HG02870 (cell line): Measurements from ENCODE around the gene CFTR.

Experiments
- ATAC-seq: cut with Tn5 transposase; IDR thresholded peaks from one replicate; pipeline ENCODE4 v1.9.1; 2021; ENCODE audit warnings: mild to moderate bottlenecking, moderate library complexity; ENCODE audit not compliant: unreplicated experiment

CFTR gene

DNA sequence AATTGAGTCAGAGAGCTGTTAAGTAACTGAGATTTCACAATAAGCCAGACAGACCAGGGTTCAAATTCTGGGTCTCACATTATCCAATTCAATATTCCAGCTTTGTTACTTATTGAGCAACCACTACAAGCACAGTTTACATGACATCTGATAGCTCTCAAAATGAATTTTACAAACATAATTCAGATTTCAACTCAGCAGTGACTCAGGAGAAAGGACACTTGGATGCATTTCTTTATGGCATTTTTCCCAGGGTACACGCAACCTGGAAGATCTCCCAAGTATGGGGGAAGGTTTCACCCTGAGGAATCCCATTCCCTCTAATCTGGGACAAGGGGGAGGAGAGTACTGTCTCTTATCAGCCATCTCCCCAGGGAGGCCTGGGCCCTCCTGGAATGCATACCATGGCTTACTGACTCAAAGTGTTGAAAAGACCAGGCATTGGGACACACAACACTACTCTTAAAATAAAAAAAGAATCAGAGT, 102.4 kb downstream of the CFTR start:
- ATAC-seq: no peak

DNA sequence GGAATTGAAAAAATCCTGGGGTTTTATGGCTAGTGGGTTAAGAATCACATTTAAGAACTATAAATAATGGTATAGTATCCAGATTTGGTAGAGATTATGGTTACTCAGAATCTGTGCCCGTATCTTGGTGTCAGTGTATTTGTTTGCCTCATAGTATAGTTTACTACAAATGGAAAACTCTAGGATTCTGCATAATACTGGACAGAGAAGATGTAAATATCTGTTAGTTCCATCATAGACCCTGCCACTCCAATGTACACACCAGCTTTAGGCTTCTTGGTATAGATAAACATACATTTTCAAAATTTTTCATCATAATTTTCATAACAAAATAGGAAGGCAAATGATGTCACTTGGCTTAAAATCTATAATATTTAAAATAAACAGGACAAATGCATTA, 108.1 kb downstream of the CFTR start:
- ATAC-seq: no peak

DNA sequence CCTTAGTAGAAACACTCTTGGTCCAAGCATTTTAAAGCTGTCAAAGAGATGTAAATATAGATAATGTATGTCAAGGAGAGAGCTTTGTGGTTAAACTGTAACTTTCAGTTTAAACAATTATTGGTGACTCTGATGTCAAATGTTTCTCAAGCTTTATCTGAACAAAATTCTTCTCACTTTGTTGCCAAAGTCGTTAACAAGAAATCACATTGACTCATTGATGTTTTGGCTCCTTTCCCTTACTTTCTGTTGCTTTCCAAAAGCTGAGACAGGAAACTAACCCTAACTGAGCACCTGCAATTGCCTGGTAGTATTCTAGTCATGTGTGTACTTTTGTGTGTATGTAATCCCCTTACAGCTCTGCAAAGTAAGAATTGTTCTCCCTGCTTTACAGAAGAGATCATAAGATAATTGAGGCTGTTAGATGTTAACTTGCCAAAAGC, 108.5 kb downstream of the CFTR start:
- peak; percentile 70 for ATAC-seq

DNA sequence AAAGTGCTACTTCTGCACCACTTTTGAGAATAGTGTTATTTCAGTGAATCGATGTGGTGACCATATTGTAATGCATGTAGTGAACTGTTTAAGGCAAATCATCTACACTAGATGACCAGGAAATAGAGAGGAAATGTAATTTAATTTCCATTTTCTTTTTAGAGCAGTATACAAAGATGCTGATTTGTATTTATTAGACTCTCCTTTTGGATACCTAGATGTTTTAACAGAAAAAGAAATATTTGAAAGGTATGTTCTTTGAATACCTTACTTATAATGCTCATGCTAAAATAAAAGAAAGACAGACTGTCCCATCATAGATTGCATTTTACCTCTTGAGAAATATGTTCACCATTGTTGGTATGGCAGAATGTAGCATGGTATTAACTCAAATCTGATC, 110.4 kb downstream of the CFTR start:
- ATAC-seq: no peak

DNA sequence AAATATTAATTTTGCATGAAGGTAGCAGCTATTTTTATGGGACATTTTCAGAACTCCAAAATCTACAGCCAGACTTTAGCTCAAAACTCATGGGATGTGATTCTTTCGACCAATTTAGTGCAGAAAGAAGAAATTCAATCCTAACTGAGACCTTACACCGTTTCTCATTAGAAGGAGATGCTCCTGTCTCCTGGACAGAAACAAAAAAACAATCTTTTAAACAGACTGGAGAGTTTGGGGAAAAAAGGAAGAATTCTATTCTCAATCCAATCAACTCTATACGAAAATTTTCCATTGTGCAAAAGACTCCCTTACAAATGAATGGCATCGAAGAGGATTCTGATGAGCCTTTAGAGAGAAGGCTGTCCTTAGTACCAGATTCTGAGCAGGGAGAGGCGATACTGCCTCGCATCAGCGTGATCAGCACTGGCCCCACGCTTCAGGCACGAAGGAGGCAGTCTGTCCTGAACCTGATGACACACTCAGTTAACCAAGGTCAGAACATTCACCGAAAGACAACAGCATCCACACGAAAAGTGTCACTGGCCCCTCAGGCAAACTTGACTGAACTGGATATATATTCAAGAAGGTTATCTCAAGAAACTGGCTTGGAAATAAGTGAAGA, 112.3 kb downstream of the CFTR start:
- ATAC-seq: no peak

DNA sequence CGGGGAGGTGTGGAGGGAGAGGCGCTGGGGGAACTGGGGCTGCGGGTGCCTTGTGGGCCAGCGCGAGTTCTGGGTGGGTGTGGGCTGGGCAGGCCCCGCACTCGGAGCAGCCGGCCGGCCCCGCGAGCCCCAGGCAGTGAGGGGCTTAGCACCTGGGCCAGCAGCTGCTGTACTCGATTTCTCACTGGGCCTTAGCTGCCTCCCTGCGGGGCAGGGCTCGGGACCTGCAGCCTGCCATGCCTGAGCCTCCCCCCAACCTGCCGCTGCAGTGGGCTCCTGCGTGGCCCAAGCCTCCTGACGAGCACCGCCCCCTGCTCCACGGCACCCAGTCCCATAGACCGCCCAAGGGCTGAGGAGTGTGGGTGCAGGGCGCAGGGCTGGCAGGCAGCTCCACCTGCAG, 116.3 kb downstream of the CFTR start:
- ATAC-seq: no peak

DNA sequence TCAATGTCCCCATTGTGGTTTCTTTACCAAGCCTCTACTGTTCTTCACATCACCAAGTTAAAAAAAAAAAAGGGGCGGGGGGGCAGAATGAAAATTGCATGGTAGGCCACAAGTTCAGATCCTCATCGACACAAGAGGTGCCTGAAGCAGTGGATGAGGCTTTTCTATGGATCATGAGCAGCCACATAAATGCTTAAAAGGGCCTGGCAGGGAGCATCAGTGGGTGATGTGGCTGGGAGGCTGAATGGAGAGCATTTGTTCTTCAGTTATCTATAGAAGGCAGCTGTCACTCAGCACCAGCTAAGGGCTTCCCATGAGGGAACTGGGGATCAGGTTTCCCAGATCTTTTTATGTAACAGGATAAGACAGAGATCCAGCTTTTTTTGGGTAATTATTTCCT, 117.9 kb downstream of the CFTR start:
- no peak for ATAC-seq

DNA sequence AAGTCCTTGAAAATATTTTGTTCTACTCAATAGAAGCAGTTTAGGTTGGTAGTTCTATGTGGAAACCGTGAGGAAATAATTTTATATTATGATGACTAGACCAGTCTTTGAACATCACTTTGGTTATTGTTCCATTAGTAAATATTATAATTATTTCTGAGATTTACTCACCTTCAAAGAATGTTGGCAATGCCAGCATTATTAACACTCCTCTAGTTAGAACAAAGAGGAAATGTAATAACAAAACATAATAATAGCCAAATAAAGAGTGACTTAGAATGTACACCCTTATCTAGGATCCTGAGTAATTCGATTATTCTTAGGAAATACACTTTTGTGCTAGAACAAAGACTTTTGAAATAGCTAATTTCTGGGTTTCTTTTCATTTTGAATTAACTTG, 121.1 kb downstream of the CFTR start:
- no peak for ATAC-seq

DNA sequence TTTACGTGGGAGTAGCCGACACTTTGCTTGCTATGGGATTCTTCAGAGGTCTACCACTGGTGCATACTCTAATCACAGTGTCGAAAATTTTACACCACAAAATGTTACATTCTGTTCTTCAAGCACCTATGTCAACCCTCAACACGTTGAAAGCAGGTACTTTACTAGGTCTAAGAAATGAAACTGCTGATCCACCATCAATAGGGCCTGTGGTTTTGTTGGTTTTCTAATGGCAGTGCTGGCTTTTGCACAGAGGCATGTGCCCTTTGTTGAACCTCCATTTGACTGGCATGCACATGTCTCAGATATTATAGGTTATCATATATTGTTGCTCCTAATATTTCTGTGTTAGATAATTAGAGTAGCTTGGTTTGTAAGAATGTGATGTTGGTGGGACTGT, 123.8 kb downstream of the CFTR start:
- ATAC-seq: no peak

DNA sequence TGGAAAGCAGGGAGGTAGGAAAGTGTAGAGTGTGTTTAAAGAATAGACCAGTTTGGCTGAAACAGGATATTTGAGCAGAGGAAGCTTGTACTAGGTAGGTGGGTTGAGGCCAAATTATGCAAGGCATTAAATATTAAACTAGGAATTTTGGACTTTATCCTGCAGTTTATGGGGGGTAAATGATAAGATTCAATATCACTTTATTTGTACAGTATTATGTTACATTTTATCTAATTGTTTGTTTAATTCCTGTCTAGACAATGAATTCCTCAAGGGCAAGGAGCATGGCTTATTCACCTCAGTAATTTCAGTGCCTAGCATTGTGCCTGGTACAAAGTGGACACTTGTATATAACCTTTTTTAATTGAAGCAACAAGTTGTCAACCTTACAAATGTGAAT, 125.9 kb downstream of the CFTR start:
- ATAC-seq: no peak

DNA sequence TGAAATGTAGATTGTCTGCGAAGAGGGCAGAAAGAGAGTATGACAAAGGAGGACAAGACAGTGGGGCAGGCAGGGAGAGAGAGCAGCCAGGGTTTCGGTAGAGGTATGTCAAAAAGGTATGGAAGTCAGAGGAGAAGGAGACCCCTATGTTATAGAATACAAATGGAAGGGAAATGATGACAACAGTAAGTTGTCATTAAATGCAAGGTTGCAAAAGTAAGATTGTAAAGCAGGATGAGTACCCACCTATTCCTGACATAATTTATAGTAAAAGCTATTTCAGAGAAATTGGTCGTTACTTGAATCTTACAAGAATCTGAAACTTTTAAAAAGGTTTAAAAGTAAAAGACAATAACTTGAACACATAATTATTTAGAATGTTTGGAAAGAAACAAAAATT, 126.3 kb downstream of the CFTR start:
- no peak for ATAC-seq

DNA sequence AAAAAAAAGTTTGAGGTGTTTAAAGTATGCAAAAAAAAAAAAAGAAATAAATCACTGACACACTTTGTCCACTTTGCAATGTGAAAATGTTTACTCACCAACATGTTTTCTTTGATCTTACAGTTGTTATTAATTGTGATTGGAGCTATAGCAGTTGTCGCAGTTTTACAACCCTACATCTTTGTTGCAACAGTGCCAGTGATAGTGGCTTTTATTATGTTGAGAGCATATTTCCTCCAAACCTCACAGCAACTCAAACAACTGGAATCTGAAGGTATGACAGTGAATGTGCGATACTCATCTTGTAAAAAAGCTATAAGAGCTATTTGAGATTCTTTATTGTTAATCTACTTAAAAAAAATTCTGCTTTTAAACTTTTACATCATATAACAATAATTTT, 130.6 kb downstream of the CFTR start:
- no peak for ATAC-seq

DNA sequence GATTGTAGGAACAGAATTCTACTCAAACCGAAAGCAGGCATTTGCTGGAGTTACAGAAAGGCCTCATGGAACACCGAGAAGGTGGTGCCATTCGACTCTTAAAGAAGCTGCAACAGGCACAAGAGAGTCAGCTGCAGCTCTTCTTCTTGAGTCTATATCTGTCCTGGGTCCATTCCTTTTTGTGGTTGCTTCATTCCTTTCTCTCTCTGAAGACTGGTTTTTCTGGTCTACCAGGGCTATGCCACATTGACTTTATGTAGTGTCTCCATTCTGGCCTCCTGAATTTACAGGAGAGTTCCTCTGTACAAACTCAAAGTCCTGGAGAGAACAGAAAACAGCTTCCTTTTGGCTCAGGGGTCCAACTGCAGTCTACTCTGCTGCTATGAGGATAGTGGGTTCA, 132.8 kb downstream of the CFTR start:
- no peak for ATAC-seq

DNA sequence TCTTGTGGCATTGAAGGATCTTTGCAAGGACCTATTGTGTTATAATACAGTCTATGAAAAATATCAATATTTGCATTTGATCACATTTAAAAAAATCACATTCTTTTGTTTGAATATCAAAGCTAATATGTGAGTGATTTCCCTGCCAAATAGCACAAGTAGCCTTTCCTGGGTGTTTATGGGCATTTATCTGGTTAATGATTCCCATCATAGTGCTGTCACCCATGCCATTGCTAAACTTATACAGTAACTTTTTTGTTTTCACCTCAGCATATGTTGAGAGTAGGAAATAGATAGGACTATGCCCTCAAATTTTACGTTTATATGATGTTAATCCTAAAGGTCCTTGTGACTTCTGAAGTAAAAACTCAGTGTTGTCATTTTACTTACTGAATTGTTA, 136.9 kb downstream of the CFTR start:
- ATAC-seq: no peak

DNA sequence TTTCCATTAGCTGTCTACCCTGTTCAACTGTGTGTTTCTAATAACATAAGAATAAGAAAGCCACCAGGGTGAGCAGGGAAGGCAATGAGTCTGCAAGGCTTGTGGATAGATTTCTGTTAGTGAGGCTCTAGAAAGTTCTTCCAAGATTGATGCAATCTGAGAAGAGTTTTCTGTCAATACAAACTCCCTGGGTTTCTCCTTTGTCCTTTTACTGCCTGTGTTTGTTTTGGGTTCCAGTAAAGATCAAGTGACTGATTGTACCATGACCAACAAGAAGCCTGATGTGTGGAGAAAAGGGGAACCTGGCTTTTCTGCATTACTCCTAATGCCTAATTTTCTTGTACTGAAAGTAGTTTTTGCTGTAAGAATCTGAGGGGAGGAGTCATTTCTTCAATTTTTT, 139.9 kb downstream of the CFTR start:
- ATAC-seq: no peak

DNA sequence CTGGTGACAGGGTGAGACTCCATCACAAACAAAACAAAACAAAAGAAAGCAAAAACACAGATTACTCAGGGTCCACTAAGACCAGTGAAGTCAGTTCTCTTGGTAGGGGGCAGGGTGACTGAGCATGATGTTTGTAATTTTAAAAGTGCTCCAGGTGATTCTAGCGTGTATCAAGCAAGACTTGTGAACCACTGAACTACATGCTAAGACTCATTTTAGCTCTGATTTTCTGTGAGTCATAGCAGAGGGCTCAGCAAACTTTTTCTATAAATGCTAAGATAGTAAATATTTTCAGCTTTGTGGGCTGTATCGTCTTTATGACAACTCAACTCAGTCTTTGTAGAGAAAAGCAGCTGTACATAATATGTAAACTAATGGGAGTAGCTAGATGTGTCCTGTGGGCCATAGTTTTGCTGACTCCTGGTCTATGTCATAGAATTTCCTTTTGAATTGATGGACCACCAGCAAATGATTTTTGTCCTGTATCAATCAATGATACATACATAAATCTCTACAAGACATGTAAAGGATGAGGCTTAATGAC, 141.3 kb downstream of the CFTR start:
- no peak for ATAC-seq

DNA sequence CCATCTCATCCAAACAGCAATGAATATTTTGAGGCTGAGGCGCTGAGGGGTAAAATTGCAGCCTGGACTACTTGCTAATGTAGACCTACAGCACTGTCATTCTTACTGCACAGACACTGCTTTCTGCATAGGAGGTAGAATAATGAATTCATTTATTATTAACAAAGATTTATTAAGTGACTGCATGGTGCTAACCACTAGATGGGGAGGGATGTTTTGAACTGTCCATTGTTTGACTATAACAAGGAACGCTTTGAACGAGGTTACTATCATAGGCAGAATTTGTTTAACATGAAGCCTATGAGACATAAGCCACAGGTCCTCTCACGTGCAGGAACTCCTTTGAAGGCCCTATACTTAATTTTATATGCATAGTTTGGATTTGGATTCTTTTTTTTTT, 143.8 kb downstream of the CFTR start:
- no peak for ATAC-seq

DNA sequence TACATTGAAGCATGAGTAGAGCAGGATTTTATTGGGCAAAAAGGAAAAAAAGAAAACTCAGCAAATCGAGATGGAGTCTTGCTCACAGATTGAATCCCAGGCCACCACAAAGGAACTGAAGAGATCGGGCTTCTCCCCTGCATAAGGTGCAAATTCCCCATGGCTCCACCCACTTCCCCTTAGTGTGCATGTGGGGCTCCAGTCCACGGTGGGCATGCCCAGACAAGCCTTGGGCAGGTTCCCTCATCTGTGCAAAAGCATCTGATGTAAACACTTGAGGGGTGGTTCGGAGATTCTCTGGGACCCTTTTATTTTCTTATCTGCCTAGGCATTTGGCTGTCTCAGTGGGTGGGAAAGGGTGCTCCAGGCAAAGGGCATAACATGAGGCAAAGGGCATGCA, 150.7 kb downstream of the CFTR start:
- no peak for ATAC-seq

DNA sequence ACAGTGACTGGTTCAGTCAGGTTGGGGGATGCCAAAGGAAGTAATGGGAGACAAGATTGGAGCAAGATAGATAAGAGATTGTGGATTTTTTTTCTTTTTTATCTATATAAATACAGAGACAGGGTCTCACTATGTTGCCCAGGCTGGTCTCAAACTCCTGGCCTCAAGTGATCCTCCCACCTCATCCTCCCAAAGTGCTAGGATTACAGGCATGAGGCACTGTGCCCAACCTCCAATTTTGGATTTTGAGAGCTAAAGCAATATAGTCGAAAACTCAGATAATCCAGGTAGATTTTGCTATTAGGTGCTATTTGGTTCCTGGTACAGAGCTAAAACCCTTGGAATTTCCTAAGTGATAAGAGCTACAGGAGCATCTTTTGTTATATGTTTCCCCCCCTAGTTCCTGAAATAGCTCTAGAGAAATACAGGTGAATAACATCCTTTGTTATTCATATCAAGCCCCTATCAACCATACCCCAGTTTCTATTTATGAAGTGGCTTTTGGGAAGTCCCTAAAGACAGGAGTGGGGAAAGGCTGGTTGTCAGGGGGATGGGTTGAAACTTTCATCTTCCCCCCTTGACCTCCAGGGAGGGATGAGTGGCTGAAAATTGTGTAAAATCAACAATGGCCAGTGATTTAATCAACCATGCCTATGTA, 151.2 kb downstream of the CFTR start:
- ATAC-seq: no peak

DNA sequence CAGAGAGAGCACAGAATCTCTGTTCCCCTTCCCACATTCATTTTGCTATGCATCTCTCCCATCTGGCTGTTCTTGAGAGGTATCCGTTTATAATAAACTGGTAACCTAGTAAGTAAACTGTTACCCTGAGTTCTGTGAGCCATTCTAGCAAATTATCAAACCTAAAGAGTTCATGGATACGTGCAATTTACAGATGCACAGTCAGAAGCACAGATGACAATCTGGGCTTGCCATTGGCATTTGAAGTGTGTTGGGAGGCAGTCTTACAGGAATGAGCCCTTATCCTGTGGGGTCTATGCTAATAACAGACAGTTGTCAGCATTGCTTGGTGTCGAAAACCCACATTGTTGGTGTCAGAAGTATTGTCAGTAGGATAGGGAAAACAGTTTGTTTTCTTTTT, 151.8 kb downstream of the CFTR start:
- ATAC-seq: no peak

DNA sequence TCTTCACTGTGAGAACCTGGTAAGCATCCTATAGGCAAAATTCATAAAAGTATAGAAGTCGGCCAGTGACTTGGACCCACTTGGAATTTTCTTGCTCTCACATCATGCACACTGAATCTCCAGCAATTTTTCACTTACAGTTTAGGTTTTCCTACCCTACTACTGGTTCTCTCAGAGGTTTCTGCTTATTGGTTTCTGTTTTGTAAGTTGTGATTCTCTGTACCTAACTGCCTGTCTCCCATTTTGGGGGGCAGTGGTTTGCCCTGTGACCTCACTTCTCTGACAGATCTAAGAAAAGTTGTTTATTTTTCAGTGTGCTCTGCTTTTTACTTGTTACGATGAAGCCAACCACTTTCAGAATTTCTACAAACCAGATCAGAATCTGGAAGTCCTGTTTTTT, 158.1 kb downstream of the CFTR start:
- ATAC-seq: no peak

DNA sequence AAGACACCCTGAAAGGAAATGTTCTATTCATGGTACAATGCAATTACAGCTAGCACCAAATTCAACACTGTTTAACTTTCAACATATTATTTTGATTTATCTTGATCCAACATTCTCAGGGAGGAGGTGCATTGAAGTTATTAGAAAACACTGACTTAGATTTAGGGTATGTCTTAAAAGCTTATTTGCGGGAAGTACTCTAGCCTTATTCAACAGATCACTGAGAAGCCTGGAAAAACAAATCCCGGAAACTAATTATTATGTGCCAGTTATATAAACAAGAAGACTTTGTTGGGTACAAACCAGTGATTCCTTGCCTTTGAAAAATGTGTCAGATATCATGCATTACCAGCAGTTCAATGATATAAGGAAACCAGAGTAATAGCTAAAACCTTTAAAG, 160.1 kb downstream of the CFTR start:
- no peak for ATAC-seq

DNA sequence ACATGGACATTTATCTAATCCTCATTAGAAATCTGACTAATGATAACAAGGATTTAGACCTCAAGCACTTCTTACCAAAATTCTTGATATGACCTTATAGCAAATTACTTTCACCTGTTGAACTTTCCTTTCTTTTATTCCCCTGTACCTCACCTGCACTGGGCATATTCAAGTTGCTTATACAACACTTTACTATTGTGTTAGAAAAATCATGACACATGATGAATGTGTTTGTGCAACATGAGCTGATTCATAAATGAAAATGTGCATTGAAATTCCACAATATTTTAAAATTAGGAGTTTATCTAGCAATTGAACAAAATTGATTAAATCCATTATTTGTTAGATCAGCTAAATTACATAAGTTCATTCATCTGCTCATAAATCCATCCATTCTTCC, 160.6 kb downstream of the CFTR start:
- no peak for ATAC-seq
